Measurements from ENCODE around the gene NFATC1.

The NFATC1 gene

DNA sequence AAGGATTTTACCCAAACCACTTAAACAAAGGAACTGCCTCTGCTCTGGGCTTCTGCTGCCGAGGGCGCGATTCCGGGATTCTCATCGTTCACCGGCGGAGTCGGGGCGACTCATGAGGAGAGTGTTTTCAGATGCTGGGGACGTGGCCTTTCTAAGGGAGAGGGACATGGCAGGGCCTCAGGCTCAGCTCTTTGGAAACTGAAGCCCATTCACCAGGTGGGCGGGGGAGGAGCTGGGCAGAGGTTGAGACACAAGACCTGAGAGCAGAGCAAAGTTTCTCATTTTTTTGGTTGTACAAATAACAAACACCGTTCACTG lies 29.8 kb downstream of the NFATC1 start:
- no peak for ATAC-seq
- H3K4me3 Mint-ChIP-seq = no peak overlapping the region
- no peaks in the 10 kb centered on the region for H3K9me3 Mint-ChIP-seq

GRCh38 chr18:79426376-79427300 lies 30.9 kb downstream of the NFATC1 start:
- Mint-ChIP-seq H3K27ac (no peak overlapping the region), H3K9me3 (no peaks in the 10 kb centered on the region), H3K27me3 (no peaks in the 10 kb centered on the region), H3K4me1 (peaks cover 21% of the 10 kb centered on the region), H3K4me3 (no peak overlapping the region), H3K36me3 (ENCODE audit: low read depth) (peaks cover 28% of the 10 kb centered on the region)
- no peak for ATAC-seq
- no peak for DNase-seq

More for the DNA sequence above, 29.8 kb downstream of the NFATC1 start:
- no peaks in the 10 kb centered on the region for H3K27me3 Mint-ChIP-seq
- H3K27ac Mint-ChIP-seq = peak overlapping the region; percentile 70
- peaks cover 26% of the 10 kb centered on the region for H3K4me1 Mint-ChIP-seq
- no peak for DNase-seq
- H3K36me3 Mint-ChIP-seq (ENCODE audit: low read depth) = peaks cover 31% of the 10 kb centered on the region

- no peak for DNase-seq
- Mint-ChIP-seq H3K27me3 (no peaks in the 10 kb centered on the region), H3K4me1 (peaks cover 14% of the 10 kb centered on the region), H3K4me3 (no peak overlapping the region), H3K9me3 (no peaks in the 10 kb centered on the region), H3K27ac (no peak overlapping the region), H3K36me3 (ENCODE audit: low read depth) (peaks cover 23% of the 10 kb centered on the region)
- no peak for ATAC-seq
These were observed 31.9 kb downstream of the NFATC1 start for GRCh38 chr18:79427368-79428225.

DNA sequence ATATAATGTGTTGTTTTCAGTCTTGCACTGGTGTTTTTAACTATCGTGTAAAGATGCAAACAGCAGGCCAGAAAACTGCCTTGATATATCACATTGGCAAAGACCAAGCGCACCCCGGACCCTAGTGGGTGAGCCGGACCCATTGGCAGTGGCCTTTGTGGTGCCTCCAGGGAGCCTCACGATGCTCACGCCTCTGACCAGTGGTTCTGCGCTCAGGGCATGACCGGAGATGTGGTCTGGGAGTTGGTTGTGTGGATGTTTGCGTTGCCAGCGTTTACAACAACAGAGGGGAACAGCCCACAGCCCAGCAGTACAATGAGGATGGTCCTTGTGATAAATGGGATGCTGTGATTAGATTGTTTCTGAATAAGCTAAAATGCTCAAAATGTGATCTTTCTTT lies 32.6 kb downstream of the NFATC1 start:
- no peak for ATAC-seq
- no peaks in the 10 kb centered on the region for H3K9me3 Mint-ChIP-seq
- peaks cover 17% of the 10 kb centered on the region for H3K4me1 Mint-ChIP-seq
- peaks cover 26% of the 10 kb centered on the region for H3K36me3 Mint-ChIP-seq (ENCODE audit: low read depth)
- no peak overlapping the region for H3K4me3 Mint-ChIP-seq
- DNase-seq = no peak
- no peaks in the 10 kb centered on the region for H3K27me3 Mint-ChIP-seq
- no peak overlapping the region for H3K27ac Mint-ChIP-seq

GRCh38 chr18:79429381-79429780 lies 33.7 kb downstream of the NFATC1 start:
- Mint-ChIP-seq H3K27ac (no peak overlapping the region), H3K36me3 (ENCODE audit: low read depth) (peaks cover 29% of the 10 kb centered on the region)
- no peak for ATAC-seq

DNA sequence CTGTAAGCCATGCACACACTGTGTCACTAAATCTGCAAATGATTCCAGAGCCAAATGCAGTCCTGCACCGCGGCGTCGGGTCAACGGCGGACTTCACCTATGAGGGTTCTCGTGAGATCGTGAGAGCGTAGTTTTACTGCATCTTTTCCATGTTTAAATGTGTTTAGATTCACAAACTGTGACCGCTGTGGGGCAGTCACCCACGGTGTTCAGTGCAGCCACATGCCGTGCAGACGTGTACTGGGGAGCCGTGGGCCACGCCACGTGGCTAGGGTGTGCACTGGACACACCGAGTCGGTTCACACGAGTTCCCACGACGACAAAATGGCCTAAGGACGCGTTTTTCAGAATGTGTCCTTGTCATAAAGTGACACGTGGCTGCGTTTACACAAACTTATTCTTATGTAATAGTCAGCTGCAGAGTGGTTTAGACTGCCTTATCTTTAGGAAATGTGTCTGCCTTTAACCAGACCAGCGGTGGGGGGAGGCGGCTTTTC lies 34.1 kb downstream of the NFATC1 start:
- ATAC-seq = no peak
- Mint-ChIP-seq H3K36me3 (ENCODE audit: low read depth) (peaks cover 29% of the 10 kb centered on the region), H3K27ac (no peak overlapping the region), H3K27me3 (no peaks in the 10 kb centered on the region), H3K4me3 (no peak overlapping the region), H3K4me1 (peaks cover 20% of the 10 kb centered on the region), H3K9me3 (no peaks in the 10 kb centered on the region)
- no peak for DNase-seq

More at GRCh38 chr18:79429381-79429780, 33.7 kb downstream of the NFATC1 start:
- no peak overlapping the region for H3K4me3 Mint-ChIP-seq
- no peaks in the 10 kb centered on the region for H3K9me3 Mint-ChIP-seq
- no peak for DNase-seq
- H3K27me3 Mint-ChIP-seq = no peaks in the 10 kb centered on the region
- peaks cover 20% of the 10 kb centered on the region for H3K4me1 Mint-ChIP-seq

DNA sequence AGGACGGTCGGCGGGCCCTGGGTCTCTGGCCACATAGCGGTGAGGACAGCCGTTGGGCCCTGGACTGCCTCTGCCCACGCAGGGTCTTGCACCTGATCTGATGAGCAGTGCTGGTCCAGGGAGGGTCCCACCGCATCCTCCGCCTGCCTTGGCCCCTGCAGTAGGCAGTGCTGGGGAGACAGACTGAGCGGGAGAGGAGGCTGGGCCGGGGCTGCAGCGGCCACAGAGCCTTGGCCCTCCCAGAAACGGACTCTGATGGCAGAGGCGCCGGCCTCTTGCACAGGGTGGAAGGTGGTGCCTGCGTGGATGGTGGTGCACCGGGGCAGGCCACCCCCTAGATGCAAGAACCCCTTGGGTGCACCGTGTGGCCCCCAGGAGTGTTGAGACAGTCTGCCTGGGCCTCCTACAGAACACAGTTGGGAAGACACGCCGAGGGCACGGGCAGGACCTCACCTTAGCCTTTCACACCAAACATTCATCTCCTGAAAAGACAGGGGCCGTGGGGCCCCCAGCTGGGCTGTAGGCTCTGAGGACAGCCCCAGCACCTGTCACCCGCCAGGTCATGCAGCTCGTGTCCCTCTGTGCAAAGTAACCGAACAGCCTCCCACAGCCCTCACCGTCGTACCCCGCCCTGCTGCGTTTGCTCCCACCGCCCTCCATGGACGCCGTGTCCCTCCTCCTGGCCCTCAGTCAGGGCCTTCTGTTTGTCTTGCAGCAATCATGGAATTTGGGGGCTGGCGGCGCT lies 36.8 kb downstream of the NFATC1 start:
- no peak overlapping the region for H3K27ac Mint-ChIP-seq

DNA sequence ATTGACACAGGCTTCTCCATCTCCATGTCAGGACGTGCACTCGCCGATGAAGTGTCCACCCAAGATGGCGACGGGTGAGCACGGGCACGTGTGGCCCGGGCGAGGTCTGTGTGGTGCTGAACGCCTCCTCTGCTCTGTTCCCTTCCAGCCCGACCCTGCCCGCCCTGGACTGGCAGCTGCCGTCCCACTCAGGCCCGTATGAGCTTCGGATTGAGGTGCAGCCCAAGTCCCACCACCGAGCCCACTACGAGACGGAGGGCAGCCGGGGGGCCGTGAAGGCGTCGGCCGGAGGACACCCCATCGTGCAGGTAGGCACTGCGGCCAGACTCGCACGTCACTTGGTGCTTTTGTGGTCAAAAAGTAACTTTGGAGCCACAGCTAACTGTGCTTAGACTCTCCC lies 37.7 kb downstream of the NFATC1 start:
- Mint-ChIP-seq H3K4me3 (no peak overlapping the region), H3K36me3 (ENCODE audit: low read depth) (peaks cover 39% of the 10 kb centered on the region), H3K27me3 (no peaks in the 10 kb centered on the region), H3K9me3 (no peaks in the 10 kb centered on the region), H3K4me1 (peaks cover 38% of the 10 kb centered on the region), H3K27ac (no peak overlapping the region)
- DNase-seq (no peak), ATAC-seq (no peak)

More for the DNA sequence above, 36.8 kb downstream of the NFATC1 start:
- Mint-ChIP-seq H3K9me3 (no peaks in the 10 kb centered on the region), H3K27me3 (no peaks in the 10 kb centered on the region), H3K4me3 (no peak overlapping the region), H3K36me3 (ENCODE audit: low read depth) (peaks cover 33% of the 10 kb centered on the region), H3K4me1 (peaks cover 29% of the 10 kb centered on the region)
- no peak for DNase-seq
- ATAC-seq = no peak

DNA sequence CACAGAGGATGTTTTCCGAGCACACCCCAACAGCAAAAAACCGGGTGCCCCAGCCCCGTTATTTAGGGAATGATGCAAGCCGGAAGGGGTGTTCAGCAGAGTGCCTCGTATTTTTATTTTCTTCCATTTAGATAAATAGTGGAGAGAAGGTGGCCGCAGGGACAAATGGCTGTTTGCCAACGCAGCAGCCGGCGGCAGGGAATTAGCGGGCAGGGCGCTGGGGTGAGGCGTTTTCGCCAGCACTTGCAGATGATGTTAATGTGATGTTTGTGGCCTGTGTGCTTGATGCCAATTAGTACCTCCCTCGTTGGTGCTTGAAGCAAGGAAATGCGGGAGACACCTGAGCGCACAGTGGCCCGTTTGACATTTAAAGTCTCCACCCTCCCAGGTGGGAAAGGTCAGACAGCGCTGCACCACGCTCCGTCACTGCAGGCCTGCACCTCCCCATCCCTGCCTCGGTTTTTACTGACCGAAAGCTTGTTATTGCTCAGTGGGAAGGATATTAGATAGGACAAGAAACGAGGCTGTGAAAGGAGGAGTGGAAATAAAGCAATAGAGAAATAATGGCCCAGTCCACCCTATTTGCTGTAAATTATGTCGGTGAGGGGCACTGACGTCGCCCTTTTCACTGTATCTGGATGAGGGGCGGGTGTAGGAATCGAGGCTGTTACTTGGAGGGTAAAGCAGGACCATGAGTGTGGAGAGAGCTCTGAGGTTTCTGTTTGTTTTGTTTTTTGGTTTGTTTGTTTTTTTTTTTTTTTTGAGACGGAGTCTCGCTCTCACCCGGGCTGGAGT lies 39.1 kb downstream of the NFATC1 start:
- DNase-seq (no peak), ATAC-seq (no peak)
- H3K4me3 Mint-ChIP-seq = peak overlapping the region; percentile 8
- H3K27me3 Mint-ChIP-seq = no peaks in the 10 kb centered on the region
- peaks cover 45% of the 10 kb centered on the region for H3K4me1 Mint-ChIP-seq
- H3K27ac Mint-ChIP-seq = peak overlapping the region; percentile 70
- H3K36me3 Mint-ChIP-seq (ENCODE audit: low read depth) = peaks cover 42% of the 10 kb centered on the region
- no peaks in the 10 kb centered on the region for H3K9me3 Mint-ChIP-seq

DNA sequence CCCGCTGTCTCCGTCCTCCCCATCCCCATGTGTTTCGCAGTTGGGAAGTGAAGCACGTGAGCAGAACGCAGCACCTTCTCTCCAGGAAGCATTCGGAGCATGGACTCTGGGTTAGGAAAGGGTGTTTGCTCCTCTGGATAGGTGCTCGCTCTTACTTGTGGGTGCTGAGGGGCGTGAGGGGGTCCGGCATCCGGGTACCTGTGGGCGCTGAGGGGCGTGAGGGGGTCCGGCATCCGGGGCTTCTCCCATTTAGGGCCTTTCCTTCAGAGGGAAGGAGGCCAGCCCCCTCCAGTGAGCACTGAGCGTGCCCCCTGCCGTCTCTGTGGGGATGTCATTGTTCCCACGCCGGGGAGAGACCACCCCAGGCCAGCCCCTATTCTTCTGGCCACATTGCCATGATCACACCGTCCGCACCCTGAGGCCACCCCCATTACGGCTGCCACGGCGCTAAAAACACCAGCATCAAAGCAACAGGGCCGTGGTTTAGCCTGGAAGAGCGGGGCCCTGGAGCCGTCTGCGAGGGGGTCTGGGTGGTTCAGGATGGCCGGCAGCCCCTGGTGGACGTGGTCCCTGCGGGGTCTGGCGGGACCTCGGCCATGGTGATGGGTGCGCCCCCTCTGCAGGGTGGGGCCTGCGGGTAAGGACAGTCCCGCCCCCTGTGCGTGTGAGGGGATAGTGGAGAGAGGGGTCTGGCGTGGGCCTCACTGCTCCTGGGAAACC lies 41.0 kb downstream of the NFATC1 start:
- Mint-ChIP-seq H3K36me3 (ENCODE audit: low read depth) (peaks cover 48% of the 10 kb centered on the region), H3K4me1 (peaks cover 51% of the 10 kb centered on the region), H3K4me3 (no peak overlapping the region), H3K9me3 (no peaks in the 10 kb centered on the region), H3K27ac (no peak overlapping the region), H3K27me3 (no peaks in the 10 kb centered on the region)
- DNase-seq (no peak), ATAC-seq (no peak)

DNA sequence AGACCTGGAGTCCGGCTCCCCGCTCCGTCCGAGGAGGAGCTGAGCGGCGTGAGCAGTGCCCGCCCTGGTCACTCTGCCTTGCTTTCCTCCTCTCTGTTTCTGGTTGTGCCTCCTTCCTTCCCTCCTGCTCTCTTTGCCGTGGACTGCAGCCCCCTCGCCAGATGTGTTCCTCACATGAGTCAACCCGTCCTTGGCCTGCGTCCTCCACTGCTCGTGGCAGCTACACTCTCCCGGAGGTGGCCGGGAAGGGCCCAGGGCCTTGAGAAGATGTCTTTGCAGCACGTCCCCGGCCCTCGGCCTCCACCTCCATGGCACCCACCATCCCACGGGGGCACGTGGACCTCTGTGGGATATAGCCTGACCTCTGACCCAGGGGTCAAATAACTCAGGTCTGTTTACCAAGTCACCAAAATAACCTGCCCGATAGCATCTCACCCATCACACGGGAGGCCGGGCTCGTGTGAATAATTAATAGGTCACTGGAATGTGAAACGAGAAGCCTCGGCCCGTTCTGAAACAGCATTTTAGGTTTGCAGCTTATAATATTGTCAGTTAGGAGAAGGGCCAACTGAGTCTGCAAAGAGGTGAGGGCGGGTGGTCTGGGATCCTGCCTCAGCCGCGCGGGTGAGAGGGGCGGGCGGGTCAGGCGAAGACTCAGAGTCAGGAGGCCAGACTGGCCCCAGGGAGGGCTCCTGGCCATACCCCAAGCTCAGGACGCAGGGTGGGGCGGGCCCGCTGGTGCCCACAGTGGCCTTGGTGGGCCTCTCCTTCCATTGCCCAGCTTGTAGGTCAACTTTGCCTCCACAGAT lies 42.6 kb downstream of the NFATC1 start:
- Mint-ChIP-seq H3K4me1 (peaks cover 54% of the 10 kb centered on the region), H3K27ac (peak overlapping the region; percentile 49), H3K9me3 (no peaks in the 10 kb centered on the region), H3K4me3 (no peak overlapping the region), H3K36me3 (ENCODE audit: low read depth) (peaks cover 47% of the 10 kb centered on the region), H3K27me3 (no peaks in the 10 kb centered on the region)
- DNase-seq = no peak
- no peak for ATAC-seq

GRCh38 chr18:79438898-79439627 lies 43.3 kb downstream of the NFATC1 start:
- ATAC-seq = no peak
- H3K9me3 Mint-ChIP-seq = no peaks in the 10 kb centered on the region
- no peak overlapping the region for H3K4me3 Mint-ChIP-seq
- H3K27me3 Mint-ChIP-seq = no peaks in the 10 kb centered on the region
- peak; percentile 34 for DNase-seq
- H3K27ac Mint-ChIP-seq = peak overlapping the region; percentile 49
- H3K4me1 Mint-ChIP-seq = peaks cover 52% of the 10 kb centered on the region
- peaks cover 45% of the 10 kb centered on the region for H3K36me3 Mint-ChIP-seq (ENCODE audit: low read depth)
